OCI-LY3 (cell line): ENCODE measurements around the gene APOLD1.

ENCODE experiments used
- CTCF ChIP-seq: fragments of 200-600, 300-600 bp; sonication (generic); IDR thresholded peaks from 2 replicates; pipeline ENCODE4 v1.5.1; 2014; ENCODE audit warnings: antibody characterized with exemption, low read length, low read depth
- EZH2phosphoT487 ChIP-seq: fragments of 200-600 bp; shearing (Covaris generic); IDR thresholded peaks from 2 replicates; pipeline ENCODE4 v1.6.1; 2018; ENCODE audit warnings: antibody characterized with exemption, mixed run types, low read depth

GRCh38 chr12:12786706-12787601, 1.5 kb downstream of the APOLD1 start:
- no peak for TF ChIP-seq CTCF
- TF ChIP-seq EZH2phosphoT487 = no peak
